Psoas muscle (tissue), 8 donors: ENCODE measurements around the gene FUBP3. TPM values are rescaled to one million over a fixed set of nuclear protein-coding genes. Genes with fewer than 3 reads are reported as not detected.

Experiments used
- ATAC-seq, 4 donors: fragments of 200-7000 bp; cut with Tn5 transposase; one replicate each; pipeline ENCODE4 v1.9.1; 2020; ENCODE audit warnings: moderate library complexity in 3 of 4, mild to moderate bottlenecking in 2 of 4
- DNase-seq, 2 donors: peaks; one replicate each; pipeline ENCODE4 v3.0.0-alpha.2; 2020
- H3K27ac ChIP-seq: fragments of 200-600 bp; one replicate; pipeline ENCODE4 v1.8.0; 2022
- H3K27me3 ChIP-seq, 3 donors: fragments of 200-600 bp in 1 of 3; one replicate each; pipeline versions ENCODE4 v1.6.1 to v1.8.0; 2013 to 2022; ENCODE audit warnings: low read length in 2 of 3, mild to moderate bottlenecking in 2 of 3, moderate library complexity in 1 of 3; ENCODE audit not compliant: insufficient read depth in 3 of 3
- H3K36me3 ChIP-seq, 2 donors: fragments of 200-600 bp in 1 of 2; one replicate each; pipeline versions ENCODE4 v1.6.1 to v1.8.0; 2013 to 2022; ENCODE audit warnings: low read depth in 1 of 2, mild to moderate bottlenecking in 1 of 2, moderate library complexity in 1 of 2; ENCODE audit not compliant: insufficient read depth in 1 of 2
- H3K4me1 ChIP-seq: fragments of 200-600 bp; one replicate; pipeline ENCODE4 v1.8.0; 2022
- H3K4me3 ChIP-seq: fragments of 200-600 bp; one replicate; pipeline ENCODE4 v1.8.0; 2022; ENCODE audit warnings: mild to moderate bottlenecking
- H3K9me3 ChIP-seq: fragments of 200-600 bp; one replicate; pipeline ENCODE4 v1.8.0; 2022
- CTCF ChIP-seq: fragments of 200-600 bp; IDR thresholded peaks from one replicate; pipeline ENCODE4 v1.8.0; 2022; ENCODE audit warnings: antibody characterized with exemption
- WGBS, 3 donors: extraction: QIAGEN DNeasy Blood & Tissue Kit; methylation state at CpG; one replicate each; pipeline versions ENCODE4 v1.1.6 to v1.1.7; 2013; 5-methylcytosine and 5-hydroxymethylcytosine counted together
- intact Hi-C, 2 donors: fragments of 100-400 bp; cut with DNase I; formaldehyde crosslinking; loops; one replicate each; pipeline versions ENCODE4 v1.11.0 to v1.14.2; 2022
- polyA plus RNA-seq, 3 donors: library from polyadenylated mRNA; stranded (reverse); fragments of 200-250 nt; gene quantifications; one replicate each; pipeline ENCODE4 v1.2.3, GENCODE V29; 2013
- total RNA-seq, 4 donors: library from RNA; stranded (reverse); fragmentation: NEBNext Ultra II Directional in 2 of 4; extraction: Animal tissue kit (Norgen Biotek cat#: 25700) in 2 of 4; gene quantifications; one replicate each; pipeline versions ENCODE4 v1.2.1 to v1.2.4, GENCODE V29; 2021 to 2023
- donor health status: healthy with polysubstance abuse.
- donor health status: DM: no; HTN: no; CAD: no; lungs with moderate emphysema.
- donor health status: Bipolar disorder and iron deficiency.
- donor health status: healthy.
- donor health status: DM: yes; HTN: yes; CAD: no.
- donor health status: DM: no; HTN: no; CAD: no.
- donor health status: DM: no; HTN: no; CAD: no.
- donor health status: DM: yes; HTN: yes; CAD: no.

FUBP3 gene
- total and polyA plus RNA-seq, 7 donors, result 7.5 to 20.7 (median 16.3) TPM

DNA sequence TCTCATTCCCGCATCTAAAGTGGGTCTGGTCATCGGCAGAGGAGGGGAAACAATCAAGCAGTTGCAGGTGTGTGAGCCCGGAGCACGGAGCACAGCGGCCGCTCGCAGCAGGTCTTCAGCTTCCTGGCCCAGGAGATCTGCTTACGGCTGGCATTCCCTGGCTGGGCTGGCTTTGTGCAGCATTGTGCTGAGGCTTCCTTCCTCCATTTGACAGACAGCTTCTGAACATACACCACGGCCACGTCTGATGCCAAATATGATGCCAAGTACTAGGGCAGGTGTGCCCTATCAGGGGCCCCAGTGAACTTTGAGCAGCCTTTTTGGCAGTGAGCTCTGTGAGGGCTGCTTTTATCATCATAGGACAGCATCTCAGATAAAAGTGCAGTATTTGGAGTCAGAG lies 37.1 kb downstream of the FUBP3 start:
- Histone ChIP-seq H3K4me3 (no peak overlapping the region), H3K27me3 (no peaks in the 10 kb centered on the region), H3K27ac (no peak overlapping the region), H3K36me3 (peaks cover 26 to 100% of the 10 kb centered on the region in 2 donors), H3K4me1 (no peaks in the 10 kb centered on the region), H3K9me3 (no peaks in the 10 kb centered on the region)
- no peak for TF ChIP-seq CTCF
- DNase-seq, result no peak
- WGBS, 3 donors, result 79 to 89% (median 79%) methylated on average over 10 of the region's 10 CpGs
- ATAC-seq, result no peak
- intact Hi-C loops, result loop anchor here in 1 of 2 donors (10.0 kb wide), 1 partner anchor 258 kb away; no protein-coding TSS in a partner anchor

DNA sequence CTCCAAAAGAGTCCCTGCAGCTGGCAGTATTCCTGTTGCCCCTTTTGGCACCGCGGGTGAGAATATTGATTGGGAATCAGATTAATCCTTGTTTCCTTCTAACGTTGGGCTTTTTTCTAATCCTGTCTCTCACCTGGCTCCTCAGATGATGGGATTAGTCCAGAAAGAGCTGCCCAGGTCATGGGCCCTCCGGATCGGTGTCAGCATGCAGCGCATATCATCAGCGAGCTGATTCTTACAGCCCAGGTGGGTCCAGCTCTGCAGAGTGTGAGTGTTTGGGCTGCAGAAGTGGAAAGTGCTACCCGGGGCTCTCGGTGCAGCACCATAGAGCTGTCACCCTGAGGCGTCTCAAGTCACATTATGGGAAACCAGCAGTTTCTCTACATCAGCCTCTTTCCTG lies 44.1 kb downstream of the FUBP3 start:
- ATAC-seq, result no peak
- WGBS, 3 donors, result 89 to 92% (median 91%) methylated on average over 10 of the region's 10 CpGs
- intact Hi-C loops, result no loop called here

DNA sequence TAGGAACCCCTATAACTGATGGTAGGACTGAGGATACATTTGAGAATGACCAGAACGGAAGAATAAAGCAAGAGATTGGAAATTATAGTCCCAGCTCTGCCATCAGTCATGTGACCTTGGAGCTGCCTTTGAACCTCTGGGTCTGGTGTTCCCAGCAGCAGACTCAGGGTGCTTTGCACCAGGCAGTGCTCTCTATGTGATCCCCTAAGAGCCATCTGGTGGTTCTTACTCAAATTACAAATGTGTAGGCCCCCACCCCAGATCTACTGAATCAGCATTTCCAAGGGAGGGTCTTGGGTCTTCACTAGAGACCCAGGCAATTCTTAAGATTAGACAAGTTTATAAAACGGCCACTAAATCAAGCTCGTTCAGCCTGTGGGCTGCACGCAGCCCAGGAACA lies 44.8 kb downstream of the FUBP3 start:
- intact Hi-C loops, result no loop called here
- ATAC-seq, result no peak
- no peak for TF ChIP-seq CTCF
- 87 to 92% (median 89%) methylated on average over 4 of the region's 4 CpGs for WGBS, 3 donors
- Histone ChIP-seq H3K4me1 (no peaks in the 10 kb centered on the region), H3K36me3 (peaks cover 9 to 99% of the 10 kb centered on the region in 2 donors), H3K27me3 (no peaks in the 10 kb centered on the region), H3K9me3 (no peaks in the 10 kb centered on the region), H3K4me3 (no peak overlapping the region), H3K27ac (no peak overlapping the region)
- no peak for DNase-seq

More for the DNA sequence above, 44.1 kb downstream of the FUBP3 start:
- no peak overlapping the region for H3K4me3 ChIP-seq
- H3K9me3 ChIP-seq, result no peaks in the 10 kb centered on the region
- no peaks in the 10 kb centered on the region for H3K4me1 ChIP-seq
- peaks cover 9 to 99% of the 10 kb centered on the region in 2 donors for H3K36me3 ChIP-seq
- H3K27me3 ChIP-seq, result no peaks in the 10 kb centered on the region
- no peak for TF ChIP-seq CTCF
- H3K27ac ChIP-seq, result no peak overlapping the region
- DNase-seq, result no peak

- intact Hi-C loops, result no loop called here
- no peak overlapping the region for H3K27ac ChIP-seq
- no peaks in the 10 kb centered on the region for H3K27me3 ChIP-seq
- WGBS, 3 donors, result 81 to 84% (median 83%) methylated on average over 21 of the region's 21 CpGs
- no peaks in the 10 kb centered on the region for H3K4me1 ChIP-seq
- no peak for ATAC-seq
- H3K36me3 ChIP-seq, result peaks cover 3 to 99% of the 10 kb centered on the region in 2 donors
- DNase-seq, result no peak
- no peak overlapping the region for H3K4me3 ChIP-seq
- no peak for TF ChIP-seq CTCF
- H3K9me3 ChIP-seq, result no peaks in the 10 kb centered on the region
Measured at GRCh38 chr9:130626249-130626996, 47.0 kb downstream of the FUBP3 start.
